Stimulated activated CD4-positive, alpha-beta T cell treated with anti-CD3 and anti-CD28 coated beads, TNF-alpha, amount 100 ng/mL, for 4 hours (primary cell): ENCODE data around the gene DOCK1.
"Not testable (repeated sequence)": the region's sequence is repeated elsewhere in the genome, so short reads cannot be mapped to it uniquely, and the experiment has no call there.

ENCODE experiments used
- DNase-seq, 3 experiments: peaks; one replicate each; pipeline ENCODE4 v3.0.0-alpha.2; 2020; ENCODE audit warnings: low read depth in 3 of 3

Gene DOCK1

GRCh38 chr10:127272076-127272475 is 366.8 kb downstream of the DOCK1 start:
- DNase-seq: no peak

- no peak for DNase-seq
Measured at GRCh38 chr10:127275272-127275671, 370.0 kb downstream of the DOCK1 start.

- DNase-seq: no peak
Measured at GRCh38 chr10:127275793-127276450, 370.7 kb downstream of the DOCK1 start.

DNA sequence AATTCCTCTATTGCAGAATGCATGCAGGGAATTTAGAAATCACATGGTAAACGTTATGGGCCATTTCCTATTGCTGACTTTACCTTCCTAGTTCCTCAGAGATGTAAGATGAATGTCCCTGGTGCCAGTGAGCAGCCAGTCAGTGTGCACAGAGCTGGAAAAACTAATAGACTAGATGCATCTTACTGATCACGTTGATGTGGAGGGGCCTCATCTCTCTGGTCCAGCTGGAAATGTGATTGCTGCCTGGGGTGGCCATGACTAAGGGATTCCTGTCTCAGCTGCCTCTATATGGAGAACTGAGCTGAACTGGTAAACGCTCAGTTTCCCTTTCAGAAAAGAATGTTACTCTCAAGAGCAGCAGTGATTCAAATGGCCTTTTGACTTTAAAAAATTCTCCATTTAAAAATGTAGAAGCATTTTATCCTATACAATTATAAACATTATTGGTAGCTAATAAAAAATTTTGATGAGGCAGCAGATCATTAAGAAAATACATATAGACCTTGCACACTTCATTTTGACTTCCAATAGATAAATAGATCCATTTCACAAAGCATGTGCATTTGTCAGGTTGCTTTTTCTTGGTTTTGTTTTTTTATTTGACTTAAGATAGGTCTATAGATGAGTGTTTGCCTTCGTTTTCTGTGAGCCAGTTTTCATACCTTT is 371.7 kb downstream of the DOCK1 start:
- no peak for DNase-seq

GRCh38 chr10:127278001-127278400 is 372.8 kb downstream of the DOCK1 start:
- no peak for DNase-seq

DNA sequence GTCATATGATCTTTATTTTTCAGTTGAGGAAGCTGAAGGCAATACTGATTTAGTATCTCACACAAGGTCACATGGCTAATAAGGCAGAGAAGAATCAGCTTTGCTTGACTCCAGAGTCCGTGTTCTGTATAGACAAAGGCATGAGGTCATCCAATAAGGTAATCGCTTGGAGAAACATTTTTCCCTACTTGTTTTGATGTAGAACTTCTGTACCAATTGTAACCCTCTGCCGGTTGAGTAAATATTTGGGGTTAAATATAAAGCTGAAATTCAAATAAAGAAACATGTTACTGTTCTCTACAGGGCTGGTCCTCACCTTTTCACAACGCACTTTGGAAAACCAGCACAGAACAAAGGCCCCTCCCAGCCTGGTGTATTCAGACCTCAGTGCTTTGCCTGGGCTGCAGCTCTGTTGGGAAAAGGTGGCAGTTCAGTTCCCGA is 374.1 kb downstream of the DOCK1 start:
- no peak for DNase-seq

GRCh38 chr10:127280446-127280845 is 375.2 kb downstream of the DOCK1 start:
- DNase-seq: no peak

- no peak for DNase-seq
Measured at GRCh38 chr10:127283017-127283416, 377.8 kb downstream of the DOCK1 start.

- no peak for DNase-seq
Measured at GRCh38 chr10:127283576-127283975, 378.3 kb downstream of the DOCK1 start.

DNA sequence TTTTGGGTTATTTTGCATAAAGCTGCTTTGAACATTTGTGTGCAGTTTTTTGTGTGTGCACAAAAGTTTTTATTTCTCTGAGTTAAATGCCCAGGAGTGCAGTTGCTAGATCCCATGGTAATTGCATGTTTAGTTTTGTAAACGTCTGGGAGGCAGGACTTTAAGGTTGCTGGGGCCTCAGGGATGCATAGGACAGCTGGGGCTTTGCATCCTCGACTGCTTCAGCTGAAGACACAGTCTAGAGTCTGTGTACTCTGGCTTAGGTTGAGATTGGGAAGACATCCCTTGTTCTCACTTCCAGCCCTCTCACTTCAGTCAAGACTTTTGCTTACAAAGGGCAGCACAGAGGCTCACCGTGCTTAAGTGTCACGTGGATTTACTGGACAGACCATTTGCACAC is 385.6 kb downstream of the DOCK1 start:
- no peak for DNase-seq

- no peak for DNase-seq
Measured at GRCh38 chr10:127291329-127291728, 386.1 kb downstream of the DOCK1 start.

DNA sequence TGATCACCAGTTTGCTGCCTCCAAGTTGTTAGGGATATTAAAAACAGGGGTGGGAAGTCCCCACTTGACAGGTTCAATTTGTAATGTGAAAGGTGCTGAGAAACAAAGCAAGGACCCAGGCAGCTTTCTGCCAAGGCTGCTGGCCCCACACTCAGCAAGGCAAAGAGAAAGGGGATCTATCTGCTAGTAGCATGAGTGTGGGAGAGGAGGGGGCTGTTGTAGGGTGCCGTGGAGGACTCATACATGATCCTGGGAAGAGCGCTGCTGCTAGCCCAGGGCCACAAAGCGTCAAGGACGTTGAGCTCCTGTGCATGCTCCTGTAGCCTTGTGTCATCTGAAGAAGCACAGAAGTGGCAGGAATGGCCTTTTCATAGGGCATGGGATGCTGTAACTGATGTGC is 387.7 kb downstream of the DOCK1 start:
- DNase-seq: no peak

DNA sequence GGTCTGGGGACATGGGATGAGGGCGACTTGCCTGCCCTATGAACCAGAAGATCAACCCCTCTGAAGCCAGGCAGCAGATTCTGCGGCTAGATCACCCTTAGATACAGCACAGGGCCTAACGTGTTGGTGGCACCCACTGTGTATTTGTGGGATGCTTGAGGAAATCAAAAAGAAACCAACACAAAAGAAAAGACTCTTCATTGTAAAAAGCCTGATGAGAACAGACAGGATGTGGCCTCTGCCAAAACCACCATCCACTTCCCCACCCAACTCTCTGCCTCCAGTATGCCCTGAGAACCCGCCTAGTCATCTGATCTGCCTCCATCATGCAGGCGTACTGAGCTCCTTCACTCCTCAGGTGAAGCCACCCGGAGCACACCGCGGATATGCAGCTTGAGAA is 388.4 kb downstream of the DOCK1 start:
- no peak for DNase-seq

DNA sequence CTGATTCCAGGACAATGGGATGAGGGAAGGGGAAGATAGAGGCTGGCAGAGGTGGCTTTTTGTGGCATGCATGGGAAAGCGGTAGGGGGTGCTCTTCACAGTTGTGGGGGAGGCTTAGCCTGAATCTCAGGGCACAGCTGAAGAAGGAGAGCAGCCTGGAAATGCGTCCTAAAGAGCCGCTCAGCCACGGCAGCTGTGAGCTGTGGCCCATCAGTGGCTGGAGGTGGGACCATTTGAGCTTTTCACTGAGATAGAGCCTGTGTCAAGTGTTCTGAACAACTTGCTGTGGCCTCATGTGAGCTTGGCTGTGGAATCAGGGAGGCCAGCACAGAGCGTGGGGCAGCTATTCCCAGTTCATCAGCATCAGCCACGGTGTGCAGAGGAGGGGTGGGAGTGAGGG is 391.5 kb downstream of the DOCK1 start:
- DNase-seq: no peak

GRCh38 chr10:127298381-127298780 is 393.2 kb downstream of the DOCK1 start:
- no peak for DNase-seq

DNA sequence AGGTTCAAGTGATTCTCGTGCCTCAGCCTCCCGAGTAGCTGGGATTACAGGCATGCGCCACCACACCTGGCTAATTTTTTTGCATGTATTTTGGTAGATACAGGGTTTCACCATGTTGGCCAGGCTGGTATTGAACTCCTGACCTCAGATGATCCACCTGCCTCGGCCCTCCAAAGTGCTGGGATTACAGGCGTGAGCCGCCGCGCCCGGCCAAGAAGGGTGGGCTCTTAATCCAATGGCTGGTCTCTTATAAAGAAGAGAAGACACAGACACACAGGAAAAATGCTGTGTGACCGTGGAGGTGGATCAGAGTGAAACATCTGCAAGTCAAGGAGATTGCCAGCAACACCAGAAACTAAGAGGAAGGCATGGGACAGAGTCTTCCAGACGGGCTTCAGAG is 394.0 kb downstream of the DOCK1 start:
- DNase-seq: not testable (repeated sequence)

- DNase-seq: no peak
Measured at GRCh38 chr10:127299956-127300689, 394.9 kb downstream of the DOCK1 start.

GRCh38 chr10:127300868-127301321 is 395.7 kb downstream of the DOCK1 start:
- DNase-seq: no peak

- DNase-seq: no peak
Measured at GRCh38 chr10:127302343-127302742, 397.1 kb downstream of the DOCK1 start.

DNA sequence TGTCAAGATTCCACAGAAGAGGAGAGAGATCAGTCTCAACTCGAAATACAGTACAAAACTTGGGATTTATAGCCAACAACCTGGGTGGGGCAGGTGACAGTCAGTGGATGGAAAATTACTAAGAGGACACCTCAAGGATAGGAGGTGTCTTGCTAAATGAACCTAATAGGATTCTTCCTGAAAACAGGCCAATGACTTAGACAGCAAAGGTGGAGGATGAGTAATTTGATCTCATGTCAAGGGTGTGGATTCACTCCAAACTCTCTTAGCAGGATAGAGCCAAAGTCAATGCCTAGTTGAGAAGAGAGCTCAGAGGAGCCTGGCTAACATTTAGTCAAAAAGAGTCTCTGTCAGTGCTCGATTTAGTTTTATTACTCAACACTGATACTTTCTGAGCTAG is 397.9 kb downstream of the DOCK1 start:
- DNase-seq: no peak

- DNase-seq: no peak
Measured at GRCh38 chr10:127303746-127304145, 398.5 kb downstream of the DOCK1 start.

- no peak for DNase-seq
Measured at GRCh38 chr10:127306479-127306878, 401.3 kb downstream of the DOCK1 start.

DNA sequence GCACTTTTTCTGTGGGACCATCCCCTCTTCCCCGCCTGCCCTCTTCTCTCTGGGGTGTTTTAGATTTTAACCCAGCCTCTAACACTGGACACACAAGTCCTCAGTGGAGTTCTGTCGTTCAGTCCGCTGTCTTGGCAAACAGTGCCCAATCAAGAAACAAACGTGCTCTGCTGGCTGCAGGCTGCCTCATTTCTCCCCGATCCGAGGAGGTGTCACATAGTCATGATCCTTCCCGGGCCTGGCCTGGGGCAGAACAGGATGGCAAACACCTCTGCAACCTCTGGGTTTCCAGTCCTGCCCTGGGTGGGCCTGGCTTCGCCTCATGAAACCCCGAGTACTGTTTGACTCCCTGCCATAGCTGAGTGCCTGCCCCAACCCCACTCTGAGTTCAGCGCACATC is 402.1 kb downstream of the DOCK1 start:
- DNase-seq: no peak
